ENCODE data around the gene COMT. TPM values are rescaled to one million over a fixed set of nuclear protein-coding genes. Genes with fewer than 3 reads are reported as not detected.

Gene COMT
- total RNA-seq, 4 donors from 2014 or later, result 105 to 235 (median 208) TPM

GRCh38 chr22:20009018-20009491, 67.5 kb downstream of the COMT start:
- no peak for TF ChIP-seq POLR2A (IDR thresholded peaks at IDR 0.05)
- TF ChIP-seq, protein P1, sequence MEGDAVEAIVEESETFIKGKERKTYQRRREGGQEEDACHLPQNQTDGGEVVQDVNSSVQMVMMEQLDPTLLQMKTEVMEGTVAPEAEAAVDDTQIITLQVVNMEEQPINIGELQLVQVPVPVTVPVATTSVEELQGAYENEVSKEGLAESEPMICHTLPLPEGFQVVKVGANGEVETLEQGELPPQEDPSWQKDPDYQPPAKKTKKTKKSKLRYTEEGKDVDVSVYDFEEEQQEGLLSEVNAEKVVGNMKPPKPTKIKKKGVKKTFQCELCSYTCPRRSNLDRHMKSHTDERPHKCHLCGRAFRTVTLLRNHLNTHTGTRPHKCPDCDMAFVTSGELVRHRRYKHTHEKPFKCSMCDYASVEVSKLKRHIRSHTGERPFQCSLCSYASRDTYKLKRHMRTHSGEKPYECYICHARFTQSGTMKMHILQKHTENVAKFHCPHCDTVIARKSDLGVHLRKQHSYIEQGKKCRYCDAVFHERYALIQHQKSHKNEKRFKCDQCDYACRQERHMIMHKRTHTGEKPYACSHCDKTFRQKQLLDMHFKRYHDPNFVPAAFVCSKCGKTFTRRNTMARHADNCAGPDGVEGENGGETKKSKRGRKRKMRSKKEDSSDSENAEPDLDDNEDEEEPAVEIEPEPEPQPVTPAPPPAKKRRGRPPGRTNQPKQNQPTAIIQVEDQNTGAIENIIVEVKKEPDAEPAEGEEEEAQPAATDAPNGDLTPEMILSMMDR (IDR thresholded peaks at IDR 0.05), result no peak
- TF ChIP-seq POLR2AphosphoS5 (IDR thresholded peaks at IDR 0.05), result no peak
- no peak for TF ChIP-seq EP300 (IDR thresholded peaks at IDR 0.05)
- ATAC-seq, result no peak
- H3K4me3 ChIP-seq, result no peak overlapping the region
- H3K36me3 ChIP-seq, result no peaks in the 10 kb centered on the region
- no peaks in the 10 kb centered on the region for H3K27me3 ChIP-seq
- no peak overlapping the region for H3K27ac ChIP-seq
- 80% methylated on average over 1 of the region's 9 CpGs; no CpG with 5 or more reads in 1 of the 2 donors for WGBS, 2 donors (ENCODE audit: low coverage in 1 of 2)
- peaks cover 0 to 16% (median 5%) of the 10 kb centered on the region in 3 donors for H3K4me1 ChIP-seq
- no peaks in the 10 kb centered on the region for H3K9me3 ChIP-seq

GRCh38 chr22:20009582-20010306, 68.2 kb downstream of the COMT start:
- H3K9me3 ChIP-seq, result no peaks in the 10 kb centered on the region
- TF ChIP-seq, protein P1 (IDR thresholded peaks at IDR 0.05), result no peak
- TF ChIP-seq POLR2AphosphoS5 (IDR thresholded peaks at IDR 0.05) (no peak), POLR2A (IDR thresholded peaks at IDR 0.05) (no peak), EP300 (IDR thresholded peaks at IDR 0.05) (no peak)
- H3K36me3 ChIP-seq, result no peaks in the 10 kb centered on the region
- WGBS, 2 donors (ENCODE audit: low coverage in 1 of 2), result 87 to 100% methylated on average over 1 to 3 of the region's 8 CpGs
- peaks cover 0 to 23% (median 5%) of the 10 kb centered on the region in 3 donors for H3K4me1 ChIP-seq
- no peak overlapping the region for H3K4me3 ChIP-seq
- no peak overlapping the region for H3K27ac ChIP-seq
- no peak for ATAC-seq
- H3K27me3 ChIP-seq, result no peaks in the 10 kb centered on the region

DNA sequence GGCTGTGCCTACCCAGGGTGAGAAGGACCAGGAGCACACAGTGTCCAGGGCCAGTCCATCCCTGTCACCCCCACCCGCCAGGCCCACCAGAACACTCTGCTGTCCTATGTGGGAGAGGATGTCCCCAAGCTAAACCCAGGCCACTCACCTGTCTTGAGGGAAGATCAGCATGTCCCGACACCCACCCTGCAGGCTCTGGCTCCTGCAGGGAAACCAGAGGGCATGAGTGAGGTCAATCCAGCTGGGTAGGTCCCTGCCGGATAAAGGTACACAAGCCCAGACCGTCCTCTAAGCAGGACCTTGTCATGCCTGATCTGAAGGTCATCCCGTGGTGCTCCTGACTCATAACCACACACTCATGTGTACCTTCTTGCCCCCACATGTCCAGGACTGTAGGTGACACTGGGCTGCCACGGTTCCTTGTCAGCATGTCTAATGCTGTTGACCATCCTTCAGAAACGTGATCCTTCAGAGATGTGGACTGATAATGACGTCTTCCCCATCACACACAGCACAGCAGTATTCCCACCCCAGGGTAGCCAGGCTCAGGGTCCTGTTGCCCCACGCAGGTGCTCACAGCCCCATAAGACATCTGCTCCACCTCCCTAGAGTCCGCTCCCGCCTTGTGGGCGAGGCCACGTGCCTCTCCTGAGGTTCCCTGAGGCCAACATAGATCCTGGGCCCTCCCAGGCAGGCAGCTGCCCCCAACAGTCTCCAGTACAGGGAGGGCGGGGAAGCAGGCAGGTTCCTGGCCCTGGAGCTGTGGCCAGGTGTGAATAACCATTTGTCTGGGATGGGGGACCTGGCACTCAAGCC, 68.9 kb downstream of the COMT start:
- TF ChIP-seq POLR2AphosphoS5 (IDR thresholded peaks at IDR 0.05) (no peak), POLR2A (IDR thresholded peaks at IDR 0.05) (no peak), EP300 (IDR thresholded peaks at IDR 0.05) (no peak)
- TF ChIP-seq, protein P1 (IDR thresholded peaks at IDR 0.05), result no peak
- H3K27me3 ChIP-seq, result no peaks in the 10 kb centered on the region
- H3K27ac ChIP-seq, result no peak overlapping the region
- H3K4me1 ChIP-seq, result peaks cover 0 to 31% (median 5%) of the 10 kb centered on the region in 3 donors
- no peaks in the 10 kb centered on the region for H3K36me3 ChIP-seq
- no peak for ATAC-seq
- 84% methylated on average over 5 of the region's 14 CpGs; no CpG with 5 or more reads in 1 of the 2 donors for WGBS, 2 donors (ENCODE audit: low coverage in 1 of 2)
- no peaks in the 10 kb centered on the region for H3K9me3 ChIP-seq
- H3K4me3 ChIP-seq, result no peak overlapping the region

DNA sequence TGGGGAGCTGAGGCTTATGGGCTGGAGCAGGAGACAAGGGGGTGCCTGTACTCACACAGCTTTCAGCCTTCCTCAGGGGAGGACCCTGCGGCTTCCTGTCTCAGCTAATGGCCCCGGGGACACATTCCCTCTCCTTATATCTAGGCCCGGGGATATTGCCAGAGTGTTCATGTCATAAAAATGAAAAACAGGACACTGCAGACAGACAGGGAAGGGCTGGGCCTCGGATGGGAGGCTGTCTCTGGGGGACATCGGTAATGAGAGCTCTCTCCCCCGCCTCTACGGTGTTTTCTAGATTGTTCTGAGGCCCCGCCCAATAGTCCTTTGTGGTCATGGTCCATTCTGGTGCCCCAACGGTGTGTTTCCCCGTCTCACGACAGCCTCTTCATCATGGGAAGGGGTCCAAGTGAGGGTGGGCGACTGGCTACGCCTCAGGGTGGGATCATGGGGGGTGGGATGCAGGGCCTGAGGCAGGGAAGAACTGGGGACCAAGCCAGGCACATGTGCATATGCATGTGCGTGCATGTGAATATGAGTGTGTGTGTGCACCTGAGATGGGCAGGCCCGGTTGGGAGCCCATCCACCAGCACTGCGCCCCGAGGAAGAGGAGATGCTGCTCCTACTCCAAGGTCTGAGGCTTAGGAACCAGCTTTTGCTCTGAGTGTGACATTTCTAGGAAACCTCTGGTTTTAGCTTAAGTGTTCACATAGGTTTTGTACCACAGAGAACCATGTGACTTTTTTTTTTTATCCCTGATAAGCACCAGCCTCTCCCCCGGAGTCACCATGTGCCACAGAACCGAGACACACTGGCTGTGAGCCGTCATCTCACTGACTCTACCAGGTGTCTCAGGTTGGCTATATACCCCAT, 69.8 kb downstream of the COMT start:
- ATAC-seq, result no peak
- 70 to 72% methylated on average over 2 to 12 of the region's 20 CpGs for WGBS, 2 donors (ENCODE audit: low coverage in 1 of 2)
- H3K9me3 ChIP-seq, result no peaks in the 10 kb centered on the region
- peaks cover 0 to 39% (median 9%) of the 10 kb centered on the region in 3 donors for H3K4me1 ChIP-seq
- TF ChIP-seq, protein P1 (IDR thresholded peaks at IDR 0.05), result no peak
- TF ChIP-seq EP300 (IDR thresholded peaks at IDR 0.05) (no peak), POLR2AphosphoS5 (IDR thresholded peaks at IDR 0.05) (no peak), POLR2A (IDR thresholded peaks at IDR 0.05) (no peak)
- H3K4me3 ChIP-seq, result no peak overlapping the region
- no peak overlapping the region for H3K27ac ChIP-seq
- no peaks in the 10 kb centered on the region for H3K27me3 ChIP-seq
- no peaks in the 10 kb centered on the region for H3K36me3 ChIP-seq
